DMS53 treated with DMSO at 0.1 percent for 48 hours (cell line): ENCODE results near the gene SLMAP.

Source experiments
- DNase-seq: peaks from one replicate; lab custom pipeline; 2025; ENCODE audit not compliant: unreplicated experiment; lab: John Stamatoyannopoulos, UW

The SLMAP gene

DNA sequence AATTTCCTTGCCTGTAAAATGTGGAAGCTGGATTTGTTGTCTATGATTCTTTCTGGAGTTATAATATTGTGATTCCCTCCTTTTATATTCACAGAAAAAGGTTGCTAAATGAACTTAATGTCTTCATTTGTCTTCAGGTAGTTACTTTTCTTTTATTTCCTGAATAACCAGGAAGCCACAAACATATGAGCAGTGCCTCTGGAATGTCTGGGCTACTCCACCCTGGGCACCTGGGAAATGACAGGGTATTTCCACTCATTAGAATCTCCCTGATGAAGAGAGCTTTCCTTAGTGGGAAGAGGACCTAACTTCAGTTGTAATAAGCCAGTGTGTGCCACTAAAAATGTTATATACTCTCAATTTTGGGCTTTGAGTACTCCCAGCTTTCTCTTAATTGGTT lies 3.8 kb upstream of the SLMAP start:
- DNase-seq: no peak

DNA sequence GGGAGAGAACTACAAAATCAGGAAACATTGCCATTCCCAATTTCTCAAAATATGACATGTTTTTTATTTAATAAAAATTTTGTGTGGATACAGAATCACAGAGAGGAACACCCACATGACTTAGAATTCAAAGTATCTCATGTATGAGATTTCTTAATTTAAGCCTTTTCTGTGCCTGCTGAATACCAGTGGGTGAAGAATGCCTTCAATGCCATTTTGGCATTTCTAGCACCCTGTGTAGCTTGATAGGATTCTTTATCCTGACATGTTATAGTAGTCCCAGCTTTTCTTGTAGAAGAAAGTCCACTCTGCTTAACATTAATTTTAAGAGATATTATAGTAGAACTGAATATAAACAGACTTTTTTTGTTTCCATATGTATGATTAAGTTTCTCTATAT lies 3.1 kb upstream of the SLMAP start:
- DNase-seq: no peak

DNA sequence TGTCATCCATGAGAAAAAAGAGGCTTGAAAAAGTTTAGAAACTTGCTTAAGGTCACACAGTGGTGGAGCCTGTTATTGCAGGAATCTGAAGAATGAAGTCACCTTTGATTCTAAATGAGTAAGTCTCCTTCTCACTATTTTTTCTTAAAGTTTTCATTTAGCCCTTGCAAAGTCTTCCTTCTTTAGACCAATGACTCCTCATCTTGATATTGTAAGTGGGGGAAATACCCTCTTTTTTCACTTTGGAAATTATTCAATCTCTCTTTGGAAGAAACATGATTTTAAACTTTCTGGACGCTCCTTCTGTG lies 787 bp upstream of the SLMAP start:
- DNase-seq: no peak

DNA sequence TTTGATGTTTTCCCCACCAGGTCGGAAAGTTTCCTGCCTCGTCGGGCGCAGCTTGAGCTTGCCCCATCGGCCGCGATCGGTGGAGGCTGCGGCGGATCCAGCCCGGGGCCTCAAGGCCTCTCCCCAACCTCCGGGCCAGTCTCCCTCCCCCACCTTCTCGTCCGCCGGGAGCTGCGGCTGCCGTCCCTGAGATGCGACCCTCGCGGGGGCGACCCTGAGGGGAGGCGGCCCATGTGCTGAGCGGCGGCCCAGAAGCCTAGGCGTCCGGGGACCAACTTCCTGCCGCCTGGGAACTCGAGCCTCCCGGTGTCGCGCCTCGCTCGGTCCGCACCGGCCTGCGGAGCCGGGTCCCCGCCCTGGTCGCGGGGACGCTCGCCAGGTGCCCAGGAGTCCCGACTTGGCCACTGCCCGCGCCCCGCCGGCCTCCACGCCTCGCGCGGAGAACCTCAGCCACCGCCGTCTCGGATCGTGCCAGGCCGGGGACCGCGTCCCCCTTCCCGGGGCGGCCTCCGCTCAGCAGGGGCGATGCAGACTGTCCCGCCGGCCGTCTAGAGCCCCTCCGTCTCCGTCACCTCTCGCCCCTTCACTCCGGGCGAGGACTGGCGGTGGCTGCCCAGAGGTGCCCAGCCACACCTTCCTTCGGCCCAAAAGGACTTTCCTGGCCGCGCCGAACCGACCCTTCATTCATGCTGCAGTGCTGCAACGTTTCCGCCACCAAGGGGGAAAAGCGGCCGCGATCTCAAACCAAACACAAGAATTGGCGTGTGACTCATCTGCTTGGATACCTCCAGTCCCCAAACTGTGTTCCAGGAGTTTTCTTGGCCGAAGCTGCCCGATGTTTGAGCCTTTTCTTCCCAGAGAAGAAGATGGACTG lies 656 bp downstream of the SLMAP start:
- no peak for DNase-seq

DNA sequence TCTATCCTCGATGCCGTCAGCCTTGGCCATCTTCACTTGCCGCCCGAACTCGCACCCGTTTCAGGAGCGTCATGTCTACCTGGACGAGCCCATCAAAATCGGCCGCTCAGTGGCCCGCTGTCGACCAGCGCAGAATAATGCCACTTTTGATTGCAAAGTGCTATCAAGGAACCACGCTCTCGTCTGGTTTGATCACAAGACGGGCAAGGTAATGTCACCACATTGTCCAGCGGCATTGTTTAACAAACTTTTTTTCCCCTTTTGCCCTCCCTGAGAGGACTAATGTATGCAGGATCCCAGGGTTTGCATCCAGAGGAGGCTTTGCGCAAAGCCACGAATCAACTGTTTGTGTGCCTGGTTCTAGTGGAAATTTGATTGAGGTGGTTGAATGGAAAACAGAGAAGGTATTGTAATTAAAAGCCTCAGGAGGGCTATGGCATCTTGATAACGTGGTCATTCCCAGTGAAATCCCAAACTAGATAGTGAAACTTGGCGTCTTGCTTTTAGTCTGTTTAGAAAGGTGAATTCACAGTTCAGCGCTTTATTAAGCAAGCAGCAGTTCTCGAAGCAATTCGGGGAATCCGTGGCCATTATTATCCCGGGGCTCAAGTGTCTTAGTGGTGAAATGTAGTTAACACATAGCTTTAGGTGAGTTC lies 1.7 kb downstream of the SLMAP start:
- DNase-seq: no peak

DNA sequence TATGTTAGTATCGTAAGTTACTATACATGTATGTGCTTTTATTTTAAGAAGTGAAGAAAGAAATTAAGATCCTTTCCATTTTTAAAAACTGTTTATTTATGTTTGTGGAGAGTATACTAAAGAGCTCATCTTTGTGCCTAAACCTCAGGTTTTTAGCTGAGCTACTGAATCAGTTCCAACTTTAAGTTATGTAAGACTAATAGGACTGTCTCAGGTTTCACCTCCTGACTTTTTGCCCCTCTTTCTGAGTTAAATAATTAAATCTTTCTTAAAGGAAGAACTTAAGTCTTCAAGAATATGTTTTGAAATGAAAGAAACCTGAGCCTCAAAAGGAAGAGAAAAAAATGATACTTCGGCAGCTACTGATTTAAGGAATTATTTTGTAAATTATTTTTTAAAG lies 2.6 kb downstream of the SLMAP start:
- no peak for DNase-seq

DNA sequence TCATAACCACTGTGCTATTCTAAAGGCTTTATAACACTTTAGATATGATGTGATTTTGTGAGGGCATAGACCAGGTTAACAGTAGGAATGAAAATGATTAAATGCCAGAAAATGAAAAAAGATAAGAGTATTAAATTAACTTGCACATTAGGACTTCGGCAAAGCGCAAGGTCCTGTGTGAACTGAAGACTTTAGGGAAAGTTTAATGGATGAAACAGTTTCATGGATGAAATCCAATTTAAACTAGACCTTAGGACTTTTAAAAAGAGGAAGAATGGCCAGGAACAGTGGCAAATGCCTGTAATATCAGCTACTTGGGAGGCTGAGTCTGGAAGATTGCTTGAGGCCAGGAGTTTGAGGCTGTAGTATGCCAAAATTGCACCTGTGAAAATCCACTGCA lies 8.7 kb downstream of the SLMAP start:
- DNase-seq: no peak

DNA sequence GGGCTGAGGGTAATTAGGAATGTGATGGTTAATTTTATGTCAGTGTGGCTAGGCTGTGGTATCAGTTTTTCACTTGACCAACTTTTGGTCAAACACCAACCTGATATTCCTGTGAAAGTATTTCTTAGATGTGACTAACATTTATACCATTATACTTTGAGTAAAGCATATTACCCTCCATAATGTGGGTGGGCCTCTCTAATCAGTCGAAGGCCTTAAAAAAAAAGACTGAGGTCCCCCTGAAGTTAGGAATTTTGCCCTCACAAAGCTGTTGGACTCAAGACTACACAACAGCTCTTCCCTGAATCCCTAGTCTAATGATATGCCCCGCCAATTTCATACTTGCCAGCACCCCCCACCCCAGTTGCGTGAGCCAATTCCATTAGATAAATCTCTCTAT lies 12.5 kb downstream of the SLMAP start:
- no peak for DNase-seq

DNA sequence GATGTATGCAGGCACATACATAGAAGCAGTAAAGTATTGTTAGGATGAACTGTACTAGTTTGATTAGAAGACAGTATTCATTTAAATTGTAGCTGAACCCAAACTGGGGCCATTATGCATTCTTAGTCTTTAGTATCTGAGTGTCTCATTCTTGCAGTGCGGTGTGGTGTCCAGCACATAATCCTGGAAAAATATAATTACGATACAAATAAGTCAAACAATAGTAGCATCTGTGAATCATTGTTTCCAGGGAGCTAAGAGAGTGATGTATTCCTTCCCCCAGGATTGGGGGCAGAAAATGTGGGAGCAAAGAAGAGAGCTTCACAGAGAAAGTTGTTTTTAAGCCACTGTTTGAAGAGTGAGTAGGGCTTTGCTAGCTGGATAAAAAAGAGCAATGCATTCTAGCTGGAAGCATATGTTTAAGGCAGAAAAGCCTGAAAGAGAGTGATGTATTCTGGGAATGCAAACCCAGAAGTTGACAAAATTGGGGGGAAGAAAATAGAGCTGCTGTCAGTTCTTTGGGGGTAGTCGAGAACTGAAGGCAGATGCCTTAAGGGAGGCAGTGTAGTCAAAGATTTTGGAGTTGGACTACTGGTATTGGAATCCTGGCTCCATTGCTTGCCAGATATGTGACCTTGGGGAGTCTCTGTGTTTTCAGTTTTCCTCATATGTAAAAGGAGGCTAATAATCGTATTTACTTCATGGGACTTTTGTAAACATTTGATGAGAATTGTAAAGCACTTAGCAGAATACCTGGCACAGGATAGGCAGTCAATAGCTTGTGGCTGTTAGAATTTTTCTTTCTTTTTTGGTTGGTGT lies 14.1 kb downstream of the SLMAP start:
- DNase-seq: no peak

DNA sequence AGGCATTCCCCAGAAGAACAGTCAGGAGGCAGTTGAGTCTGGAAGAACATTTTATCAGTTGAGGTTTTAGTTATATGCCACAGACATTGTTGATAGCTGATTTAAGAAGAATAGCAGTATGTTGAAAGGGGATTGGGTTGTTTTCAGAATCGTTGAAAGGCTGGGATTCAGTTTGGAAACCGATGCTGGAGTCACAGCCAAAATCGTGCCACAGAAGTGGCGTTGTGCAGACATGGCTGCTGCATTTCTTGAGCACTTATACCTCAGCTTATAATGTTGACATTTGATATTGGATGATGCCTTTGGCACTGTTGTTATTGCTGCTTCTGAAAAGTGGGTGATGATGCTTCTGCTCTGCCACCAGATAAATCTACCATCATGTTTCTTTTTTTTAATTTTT lies 16.1 kb downstream of the SLMAP start:
- no peak for DNase-seq

DNA sequence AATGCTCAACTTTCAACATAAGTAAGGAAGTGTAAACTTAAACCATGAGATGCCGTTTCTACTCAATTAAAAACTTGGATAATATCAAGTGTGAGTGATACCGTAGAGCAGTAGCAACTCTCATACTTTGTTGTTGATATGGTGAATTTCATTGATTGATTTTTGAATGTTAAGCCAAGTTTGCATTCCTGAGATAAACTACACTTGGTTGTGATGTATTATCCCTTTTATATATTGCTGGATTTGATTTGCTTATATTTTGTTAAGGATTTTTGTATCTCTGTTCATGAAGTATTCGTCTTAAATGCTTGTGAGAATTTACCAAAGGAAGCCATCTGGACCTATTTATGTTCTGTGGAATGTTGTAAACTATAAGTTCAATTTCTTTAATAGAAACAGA lies 21.7 kb downstream of the SLMAP start:
- no peak for DNase-seq

DNA sequence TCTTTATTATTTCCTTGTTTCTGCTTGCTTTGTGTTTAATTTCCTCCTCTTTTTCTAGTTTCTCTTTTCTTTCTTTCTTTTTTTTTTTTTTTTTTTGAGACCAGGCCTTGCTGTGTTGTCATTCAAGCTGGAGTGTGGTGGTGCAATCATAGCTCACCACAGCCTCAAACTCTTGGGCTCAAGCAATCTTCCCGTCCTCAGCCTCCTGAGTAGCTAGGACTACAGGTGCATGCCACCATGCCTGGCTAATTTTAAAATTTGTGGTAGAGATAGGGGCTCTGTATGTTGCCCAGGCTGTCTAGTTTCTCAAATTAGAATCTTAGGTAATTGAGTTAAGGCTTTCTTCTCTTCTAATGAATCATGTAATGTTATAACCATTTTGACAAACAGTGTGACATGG lies 22.4 kb downstream of the SLMAP start:
- no peak for DNase-seq

DNA sequence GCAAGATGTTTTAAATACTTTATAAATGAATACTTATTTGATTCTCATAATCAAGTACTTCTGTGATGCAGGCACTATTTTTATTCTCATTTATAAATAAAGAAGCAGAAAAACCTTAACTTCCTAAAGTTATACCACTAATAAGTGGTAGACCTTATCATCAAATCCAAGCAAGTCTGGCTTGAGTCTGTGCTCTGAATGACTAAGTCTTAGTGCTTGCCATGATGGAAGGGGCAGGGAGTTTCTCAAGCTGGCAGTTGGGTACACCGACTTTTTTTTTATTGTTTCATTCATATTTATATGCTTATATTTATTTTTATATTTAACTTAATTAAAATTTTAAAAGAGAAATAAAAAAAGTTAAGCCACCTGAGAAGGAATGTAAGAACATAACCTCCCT lies 23.6 kb downstream of the SLMAP start:
- no peak for DNase-seq

DNA sequence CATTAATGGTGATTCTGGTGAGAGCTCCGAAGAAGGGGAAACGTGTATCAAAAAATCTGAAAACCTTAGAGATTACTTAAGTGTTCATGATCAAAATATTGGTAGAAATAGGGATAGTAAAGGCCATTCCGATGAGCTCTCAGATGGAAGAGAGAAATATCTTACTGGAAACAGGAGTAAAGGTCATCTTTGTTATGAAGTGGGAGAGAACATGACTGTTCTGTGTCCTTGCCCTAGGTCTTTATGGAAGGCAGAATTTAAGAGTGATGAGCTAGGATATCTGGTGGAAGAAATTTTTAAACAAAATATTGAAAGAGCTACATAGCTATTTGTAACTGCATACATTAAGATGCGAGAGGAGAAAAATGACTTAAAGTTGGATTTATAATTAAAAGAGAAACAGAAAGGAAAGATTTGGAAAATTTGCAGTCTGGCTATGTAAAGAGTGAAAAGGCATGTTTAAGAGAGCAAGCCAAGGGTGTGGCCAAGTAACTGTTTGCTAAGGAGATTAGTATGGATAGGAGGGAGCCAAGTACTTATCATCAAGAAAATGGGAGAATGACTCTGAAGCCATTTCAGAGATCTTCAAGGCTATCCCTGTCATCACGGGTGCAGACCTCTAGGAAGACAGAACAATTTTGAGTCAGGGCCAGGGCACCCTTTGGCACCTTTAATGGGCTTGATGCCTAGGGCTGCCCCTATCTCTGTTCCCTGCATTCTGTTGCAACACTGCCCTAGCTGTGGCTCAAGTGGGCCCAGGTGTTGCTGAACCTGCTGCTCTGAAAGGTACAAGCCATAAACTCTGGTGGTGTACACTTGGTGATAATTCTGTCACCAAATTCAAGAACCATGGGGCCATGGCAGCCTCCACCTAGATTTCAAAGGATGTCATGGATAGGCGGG lies 27.3 kb downstream of the SLMAP start:
- no peak for DNase-seq

DNA sequence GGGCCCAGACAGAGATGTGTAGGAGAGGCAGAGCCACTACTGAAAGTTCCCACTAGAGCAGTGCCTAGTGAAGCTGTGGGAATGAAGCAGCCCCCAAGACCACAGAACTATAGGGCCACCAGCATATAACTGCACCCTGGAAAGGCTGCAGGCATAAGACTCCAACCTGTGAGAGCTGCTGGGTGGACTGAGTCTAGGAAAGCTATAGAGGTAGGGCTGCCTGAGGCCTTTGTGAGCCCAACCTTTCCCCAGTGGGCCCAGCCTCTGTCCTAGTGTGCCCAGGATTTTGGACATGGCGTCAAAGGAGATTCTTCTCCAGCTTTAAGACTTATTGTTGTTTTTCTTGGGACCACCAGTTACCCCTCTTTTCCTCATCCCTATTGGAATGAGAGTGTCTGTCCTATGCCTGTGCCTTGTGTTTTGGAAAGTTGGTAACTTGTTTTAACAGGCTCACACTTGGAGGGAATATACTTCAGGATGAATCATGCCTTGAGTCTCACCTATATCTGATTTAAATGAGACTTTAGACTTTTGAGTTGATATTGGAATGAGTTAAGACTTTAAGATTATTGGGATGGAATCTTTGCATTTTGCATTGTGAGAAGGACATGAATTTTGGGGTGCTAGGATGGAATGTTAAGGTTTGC lies 28.1 kb downstream of the SLMAP start:
- no peak for DNase-seq

DNA sequence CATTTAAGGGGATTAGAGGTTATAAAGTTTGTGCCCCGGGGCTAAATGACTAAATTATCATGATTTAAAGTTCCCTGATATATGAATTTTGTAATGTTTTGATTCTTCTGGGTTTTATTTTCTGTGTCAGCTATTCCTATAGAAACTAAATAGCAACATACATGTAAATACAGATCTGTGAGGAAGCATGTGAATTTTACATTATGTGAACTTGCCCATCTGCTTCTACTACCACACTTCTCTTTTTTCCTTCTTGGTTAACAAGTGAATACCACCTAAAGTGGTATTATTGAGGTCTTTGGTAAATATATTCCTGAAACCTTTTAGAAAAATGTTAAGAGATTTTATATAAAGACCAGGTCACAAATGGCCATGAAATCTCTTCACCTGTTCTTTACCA lies 29.3 kb downstream of the SLMAP start:
- no peak for DNase-seq

DNA sequence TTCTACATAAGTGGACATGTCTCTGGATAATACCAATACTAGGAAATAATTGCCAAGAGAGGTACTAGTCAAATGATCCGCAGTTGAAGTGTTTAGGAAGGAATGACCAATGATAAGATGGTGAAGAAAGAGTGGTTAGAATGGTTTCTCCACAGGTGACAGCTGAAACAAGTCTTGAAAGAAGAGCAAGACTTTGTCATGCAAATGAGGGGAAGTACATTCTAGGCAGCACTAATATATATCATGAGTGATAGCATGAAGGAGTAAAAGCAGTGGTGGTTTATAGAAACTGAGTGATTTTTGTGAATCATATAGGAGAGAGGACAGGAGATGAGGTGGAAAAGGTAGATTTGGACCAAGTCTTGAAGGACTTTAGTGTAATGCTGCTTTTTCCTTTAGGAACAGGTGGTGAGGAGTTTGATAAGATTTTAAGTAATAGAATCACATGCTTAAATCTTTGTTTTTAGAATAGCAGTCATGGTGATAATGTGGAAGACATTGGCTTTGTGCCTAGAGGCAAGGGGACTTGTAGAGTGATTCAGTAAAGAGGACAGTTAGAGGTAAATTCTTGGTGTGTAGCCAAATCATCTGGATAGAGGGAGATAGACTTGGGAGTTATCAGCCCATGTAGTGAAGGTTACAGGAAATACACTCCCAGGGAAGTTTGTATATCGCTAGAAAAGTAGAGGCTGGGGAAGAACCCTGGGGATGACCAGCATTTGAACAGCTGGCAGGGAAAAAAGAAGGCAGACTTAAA lies 31.9 kb downstream of the SLMAP start:
- no peak for DNase-seq

DNA sequence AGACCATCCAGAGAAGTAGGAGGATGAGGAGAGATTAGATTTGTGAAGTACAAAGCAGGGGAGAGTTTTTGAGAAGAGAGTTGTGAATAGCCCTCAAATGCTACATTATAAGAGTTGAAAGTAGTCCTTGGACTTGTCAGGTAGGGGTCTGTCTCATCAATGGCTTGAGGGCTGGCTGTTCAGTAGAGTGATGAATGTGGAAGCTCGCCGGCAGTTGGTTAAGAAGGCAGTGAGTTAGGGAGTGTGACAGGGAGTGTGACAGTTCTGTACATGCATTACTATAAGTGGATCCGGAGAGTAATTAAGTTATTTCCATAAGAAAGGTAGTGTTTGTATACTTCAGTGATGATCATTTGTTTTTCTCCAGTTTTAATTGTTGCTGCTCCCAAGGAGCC lies 32.5 kb downstream of the SLMAP start:
- DNase-seq: no peak

DNA sequence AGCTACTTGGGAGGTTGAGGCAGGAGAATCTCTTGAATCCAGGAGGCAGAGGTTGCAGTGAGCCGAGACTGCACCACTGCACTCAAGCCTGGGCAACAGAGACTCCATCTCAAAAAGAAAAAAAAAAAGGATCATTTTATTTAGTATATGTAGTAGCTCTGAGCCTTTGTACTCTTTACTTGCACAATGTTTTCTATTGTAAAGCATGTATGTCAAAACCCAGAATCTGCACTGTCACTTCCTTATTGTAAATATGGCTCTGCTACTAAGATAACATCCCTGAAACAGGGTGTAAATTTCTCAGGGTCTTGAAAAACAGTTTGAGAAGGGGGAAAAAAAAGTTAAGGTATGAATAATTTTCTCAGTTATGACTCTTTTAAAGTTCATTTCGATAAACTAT lies 35.1 kb downstream of the SLMAP start:
- no peak for DNase-seq

DNA sequence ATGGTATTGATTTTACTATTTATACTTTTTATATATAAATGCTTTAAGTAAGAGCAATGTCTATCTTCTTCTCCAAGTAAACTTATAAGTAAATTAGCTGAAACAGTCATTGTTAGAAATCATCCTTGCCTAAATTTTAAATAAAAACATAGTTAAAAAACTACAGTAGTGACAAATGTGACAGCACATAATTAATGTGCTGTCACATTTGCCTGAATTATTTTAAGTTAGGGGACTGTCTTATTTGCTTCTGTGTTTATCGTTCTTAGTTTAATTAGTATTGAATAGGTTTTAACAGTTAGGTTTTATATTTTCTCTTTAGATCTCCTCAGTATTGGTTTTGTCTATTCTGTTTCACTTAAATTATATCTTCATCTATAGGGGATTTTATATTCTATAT lies 36.1 kb downstream of the SLMAP start:
- no peak for DNase-seq
